OCI-LY7 (cell line): Measurements from ENCODE around the gene C19orf25. TPM values are rescaled to one million over a fixed set of nuclear protein-coding genes. Genes with fewer than 3 reads are reported as not detected.

Experiments
- BruUV-seq: library from RNA; stranded (reverse); fragments of 400-500 nt; replicated peaks from 2 replicates; lab custom pipeline; 2021; lab: Mats Ljungman, UMichigan
- CTCF ChIA-PET: fragments of 300-600 bp; sonication (Branson Sonifier 250); formaldehyde crosslinking; loops from one replicate; lab custom pipeline; 2022; ENCODE audit warnings: antibody characterized with exemption; ENCODE audit not compliant: unreplicated experiment; lab: Charles Lee
- POLR2A ChIA-PET: fragments of 300-600 bp; sonication (Branson Sonifier 250); formaldehyde crosslinking; loops from one replicate; lab custom pipeline; 2022; ENCODE audit warnings: antibody characterized with exemption; lab: Charles Lee
- DNase-seq: peaks from one replicate; pipeline ENCODE4 v3.0.0-alpha.2; 2015; ENCODE audit warnings: low spot score
- H2AFZ ChIP-seq: fragments of 200-600 bp; sonication (generic), shearing (Covaris generic); 2 replicates; pipeline ENCODE4 v1.6.1; 2014; ENCODE audit warnings: mild to moderate bottlenecking, antibody characterized with exemption, low read length, moderate library complexity
- H3K27ac ChIP-seq: fragments of 200-600 bp; sonication (generic); 2 replicates; pipeline ENCODE4 v1.5.1; 2014; ENCODE audit warnings: mixed run types, low read depth, mild to moderate bottlenecking, moderate library complexity, low read length, inconsistent platforms; ENCODE audit not compliant: poor library complexity, severe bottlenecking
- H3K36me3 ChIP-seq: fragments of 200-600 bp; sonication (generic); 2 replicates; pipeline ENCODE4 v1.6.1; 2014; ENCODE audit warnings: mild to moderate bottlenecking, antibody characterized with exemption, low read length, moderate library complexity, mixed read lengths; ENCODE audit not compliant: insufficient read depth
- H3K4me1 ChIP-seq: fragments of 200-600 bp; sonication (generic); 2 replicates; pipeline ENCODE4 v1.5.1; 2014; ENCODE audit warnings: mild to moderate bottlenecking, low read length; ENCODE audit not compliant: insufficient read depth, poor library complexity, severe bottlenecking
- H3K4me2 ChIP-seq: fragments of 200-600 bp; sonication (generic); 2 replicates; pipeline ENCODE4 v1.6.1; 2014; ENCODE audit warnings: mild to moderate bottlenecking, low read length
- H3K4me3 ChIP-seq: fragments of 200-600 bp; sonication (generic); 2 replicates; pipeline ENCODE4 v1.5.1; 2014; ENCODE audit warnings: mild to moderate bottlenecking, low read depth, low read length; ENCODE audit not compliant: poor library complexity, severe bottlenecking
- H3K79me2 ChIP-seq: fragments of 200-600 bp; sonication (generic); 2 replicates; pipeline ENCODE4 v1.6.1; 2016; ENCODE audit warnings: low read depth, mild to moderate bottlenecking, low read length, moderate library complexity, mixed read lengths; ENCODE audit not compliant: insufficient read depth
- H3K9me2 ChIP-seq: fragments of 200-600 bp; sonication (generic); 2 replicates; pipeline ENCODE4 v1.6.1; 2016; ENCODE audit warnings: mild to moderate bottlenecking, low read length, mixed read lengths; ENCODE audit not compliant: insufficient read depth
- H3K9me3 ChIP-seq: fragments of 200-600 bp; sonication (generic); 2 replicates; pipeline ENCODE4 v1.6.1; 2014; ENCODE audit warnings: mild to moderate bottlenecking, mixed run types, low read length, mixed read lengths
- H4K20me1 ChIP-seq: fragments of 200-600 bp; sonication (generic); 2 replicates; pipeline ENCODE4 v1.6.1; 2014; ENCODE audit warnings: mild to moderate bottlenecking, antibody characterized with exemption, low read length, moderate library complexity, mixed read lengths; ENCODE audit not compliant: insufficient read depth
- CTCF ChIP-seq: fragments of 200-600 bp; sonication (generic); conservative IDR thresholded peaks from 2 replicates; pipeline ENCODE4 v1.5.1; 2014; ENCODE audit warnings: mild to moderate bottlenecking, antibody characterized with exemption, low read length, moderate library complexity, mixed read lengths
- EZH2phosphoT487 ChIP-seq: fragments of 200-600 bp; sonication (generic); IDR thresholded peaks from 2 replicates; pipeline ENCODE4 v1.6.1; 2018; ENCODE audit warnings: low read depth, borderline replicate concordance, mild to moderate bottlenecking, mixed run types, antibody characterized with exemption, low read length, moderate library complexity, mixed read lengths
- intact Hi-C: fragments of 100-400 bp; cut with micrococcal nuclease; formaldehyde crosslinking; loops from one replicate; pipeline ENCODE4 v1.10.0; 2022; ENCODE audit not compliant: unreplicated experiment
- total RNA-seq, 2 experiments: library from RNA; depleted of rRNA in 1 of 2; stranded (reverse); fragments of >200 nt in 1 of 2; shearing (Covaris generic) in 1 of 2; gene quantifications; 2 replicates each; pipeline ENCODE4 v1.2.3, GENCODE V29; 2014 to 2022

C19orf25 gene
- total RNA-seq, 2 experiments from 2014 or later = 45.6 to 58.6 TPM

- ChIA-PET POLR2A (no interaction called here), CTCF (no interaction called here)
- no peak for TF ChIP-seq CTCF
- TF ChIP-seq EZH2phosphoT487 = no peak
- H3K9me3 ChIP-seq = no peaks in the 10 kb centered on the region
- no peaks in the 10 kb centered on the region for H3K36me3 ChIP-seq
- H3K79me2 ChIP-seq = no peaks in the 10 kb centered on the region
- H3K9me2 ChIP-seq = no peaks in the 10 kb centered on the region
- H3K4me1 ChIP-seq = peaks cover 15% of the 10 kb centered on the region
- H3K4me3 ChIP-seq = no peak overlapping the region
- no peak for DNase-seq
- intact Hi-C loops = no loop called here
- no peak overlapping the region for H3K4me2 ChIP-seq
- no peaks in the 10 kb centered on the region for H4K20me1 ChIP-seq
- H2AFZ ChIP-seq = no peak overlapping the region
- H3K27ac ChIP-seq = no peak overlapping the region
- no TSS peak for BruUV-seq
These were observed 15.2 kb upstream of the C19orf25 start for GRCh38 chr19:1494115-1494815.

- BruUV-seq = no TSS peak
- H3K9me2 ChIP-seq = no peaks in the 10 kb centered on the region
- no peaks in the 10 kb centered on the region for H3K79me2 ChIP-seq
- H3K4me1 ChIP-seq = peaks cover 16% of the 10 kb centered on the region
- CTCF ChIA-PET = no interaction called here
- POLR2A ChIA-PET = no interaction called here
- intact Hi-C loops = no loop called here
- no peaks in the 10 kb centered on the region for H3K36me3 ChIP-seq
- no peaks in the 10 kb centered on the region for H4K20me1 ChIP-seq
- no peak overlapping the region for H2AFZ ChIP-seq
- H3K9me3 ChIP-seq = no peaks in the 10 kb centered on the region
- no peak overlapping the region for H3K4me3 ChIP-seq
- no peak for DNase-seq
- no peak overlapping the region for H3K4me2 ChIP-seq
- no peak for TF ChIP-seq EZH2phosphoT487
- H3K27ac ChIP-seq = no peak overlapping the region
These were observed 13.5 kb upstream of the C19orf25 start for GRCh38 chr19:1492474-1493006.

GRCh38 chr19:1491849-1492170 is 12.8 kb upstream of the C19orf25 start:
- TF ChIP-seq CTCF (no peak), EZH2phosphoT487 (no peak)
- Histone ChIP-seq H3K9me2 (no peaks in the 10 kb centered on the region), H3K36me3 (no peaks in the 10 kb centered on the region), H3K27ac (no peak overlapping the region), H3K79me2 (no peaks in the 10 kb centered on the region), H2AFZ (no peak overlapping the region), H3K4me3 (no peak overlapping the region), H4K20me1 (no peaks in the 10 kb centered on the region), H3K9me3 (no peaks in the 10 kb centered on the region), H3K4me2 (peak overlapping the region; percentile 73; the same call in 1 of the 2 replicates), H3K4me1 (peaks cover 16% of the 10 kb centered on the region)
- BruUV-seq = no TSS peak
- ChIA-PET CTCF (no interaction called here), POLR2A (no interaction called here)
- no peak for DNase-seq
- intact Hi-C loops = no loop called here
